GM23338 (cell line): ENCODE data around the gene PTPN18.

Experiments used
- JUNB ChIP-seq: IDR thresholded peaks from one replicate; pipeline ENCODE4 v1.6.1; 2016; ENCODE audit warnings: antibody characterized with exemption; ENCODE audit not compliant: unreplicated experiment
- POLR2AphosphoS5 ChIP-seq: IDR thresholded peaks from 2 replicates; pipeline ENCODE4 v1.6.1; 2016; ENCODE audit warnings: antibody characterized with exemption, low read depth
- TF ChIP-seq, protein P1 (sequence below), 2 experiments: fragments of 200-600 bp in 1 of 2; sonication (generic) in 1 of 2; conservative IDR thresholded peaks; 2 replicates each; pipeline versions ENCODE4 v1.5.1 to v1.6.1; 2016 to 2017; ENCODE audit warnings: antibody characterized with exemption in 2 of 2, low read depth in 2 of 2, mild to moderate bottlenecking in 2 of 2, moderate library complexity in 1 of 2

DNA sequence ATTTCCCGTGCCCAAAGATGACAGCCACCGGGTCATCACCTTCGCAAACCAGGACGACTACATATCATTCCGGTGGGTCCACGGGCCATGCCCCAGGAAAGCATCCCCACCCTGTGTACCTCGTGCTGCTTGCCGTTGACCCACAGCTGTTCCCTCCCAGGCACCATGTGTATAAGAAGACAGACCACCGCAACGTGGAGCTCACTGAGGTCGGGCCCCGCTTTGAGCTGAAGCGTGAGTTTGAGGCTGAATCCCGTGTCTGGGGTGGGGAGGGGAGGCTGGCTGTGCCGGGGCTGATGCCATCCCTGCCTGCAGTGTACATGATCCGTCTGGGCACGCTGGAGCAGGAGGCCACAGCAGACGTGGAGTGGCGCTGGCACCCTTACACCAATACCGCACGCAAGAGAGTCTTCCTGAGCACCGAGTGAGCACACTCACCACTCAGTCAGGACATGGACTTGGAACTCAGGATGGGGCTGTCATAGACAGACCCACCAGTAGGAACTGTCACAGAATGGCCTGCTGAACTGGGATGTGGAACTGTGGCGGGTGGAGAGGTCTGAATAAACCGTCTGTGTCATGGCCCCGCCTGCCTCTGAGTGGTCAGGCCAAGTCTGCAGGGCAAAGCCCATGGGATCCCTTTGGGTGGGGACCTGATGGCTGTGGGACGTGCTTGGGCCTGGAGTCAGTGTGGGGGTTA lies 9.7 kb upstream of the PTPN18 start:
- TF ChIP-seq, protein P1, sequence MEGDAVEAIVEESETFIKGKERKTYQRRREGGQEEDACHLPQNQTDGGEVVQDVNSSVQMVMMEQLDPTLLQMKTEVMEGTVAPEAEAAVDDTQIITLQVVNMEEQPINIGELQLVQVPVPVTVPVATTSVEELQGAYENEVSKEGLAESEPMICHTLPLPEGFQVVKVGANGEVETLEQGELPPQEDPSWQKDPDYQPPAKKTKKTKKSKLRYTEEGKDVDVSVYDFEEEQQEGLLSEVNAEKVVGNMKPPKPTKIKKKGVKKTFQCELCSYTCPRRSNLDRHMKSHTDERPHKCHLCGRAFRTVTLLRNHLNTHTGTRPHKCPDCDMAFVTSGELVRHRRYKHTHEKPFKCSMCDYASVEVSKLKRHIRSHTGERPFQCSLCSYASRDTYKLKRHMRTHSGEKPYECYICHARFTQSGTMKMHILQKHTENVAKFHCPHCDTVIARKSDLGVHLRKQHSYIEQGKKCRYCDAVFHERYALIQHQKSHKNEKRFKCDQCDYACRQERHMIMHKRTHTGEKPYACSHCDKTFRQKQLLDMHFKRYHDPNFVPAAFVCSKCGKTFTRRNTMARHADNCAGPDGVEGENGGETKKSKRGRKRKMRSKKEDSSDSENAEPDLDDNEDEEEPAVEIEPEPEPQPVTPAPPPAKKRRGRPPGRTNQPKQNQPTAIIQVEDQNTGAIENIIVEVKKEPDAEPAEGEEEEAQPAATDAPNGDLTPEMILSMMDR (conservative IDR thresholded peaks at IDR 0.05; ENCODE audit: low read depth in 2 of 2) = no peak
- TF ChIP-seq POLR2AphosphoS5 = no peak
- TF ChIP-seq JUNB = no peak
